Measurements from ENCODE around the gene SPON1.

The SPON1 gene

GRCh38 chr11:14258221-14258935 is 295.9 kb downstream of the SPON1 start:
- DNase-seq (ENCODE audit: extremely low spot score), result no peak
- CTCF ChIA-PET, result interaction anchor here (1.0 kb wide), 1 partner anchor 9 kb away, joined by 3 read pairs; no protein-coding TSS in a partner anchor
- POLR2A ChIA-PET, result no interaction called here
- no peak for TF ChIP-seq SP1 (IDR thresholded peaks at IDR 0.05)
- no peak for TF ChIP-seq NFRKB (IDR thresholded peaks at IDR 0.05)

GRCh38 chr11:14259186-14259784 is 296.8 kb downstream of the SPON1 start:
- TF ChIP-seq HDGF (IDR thresholded peaks at IDR 0.05; ENCODE audit: borderline replicate concordance) (no peak), BHLHE40 (IDR thresholded peaks at IDR 0.05; ENCODE audit: borderline replicate concordance) (no peak), PKNOX1 (IDR thresholded peaks at IDR 0.05) (no peak), SP1 (IDR thresholded peaks at IDR 0.05) (no peak), CTBP1 (IDR thresholded peaks at IDR 0.05; ENCODE audit: borderline replicate concordance) (no peak), ZNF384 (IDR thresholded peaks at IDR 0.05) (no peak), FOXK2 (IDR thresholded peaks at IDR 0.05) (no peak), L3MBTL2 (conservative IDR thresholded peaks at IDR 0.05) (no peak), NFRKB (IDR thresholded peaks at IDR 0.05) (no peak), ELF4 (IDR thresholded peaks at IDR 0.05) (no peak), TARDBP (IDR thresholded peaks at IDR 0.05) (no peak), ARNT (IDR thresholded peaks at IDR 0.05) (no peak), FOXM1 (IDR thresholded peaks at IDR 0.05; ENCODE audit: borderline replicate concordance) (no peak), SUZ12 (IDR thresholded peaks at IDR 0.05) (no peak)
- DNase-seq (ENCODE audit: extremely low spot score), result no peak
- ChIA-PET CTCF (interaction anchor here (1.0 kb wide), 1 partner anchor 9 kb away, joined by 3 read pairs; no protein-coding TSS in a partner anchor), POLR2A (no interaction called here)

DNA sequence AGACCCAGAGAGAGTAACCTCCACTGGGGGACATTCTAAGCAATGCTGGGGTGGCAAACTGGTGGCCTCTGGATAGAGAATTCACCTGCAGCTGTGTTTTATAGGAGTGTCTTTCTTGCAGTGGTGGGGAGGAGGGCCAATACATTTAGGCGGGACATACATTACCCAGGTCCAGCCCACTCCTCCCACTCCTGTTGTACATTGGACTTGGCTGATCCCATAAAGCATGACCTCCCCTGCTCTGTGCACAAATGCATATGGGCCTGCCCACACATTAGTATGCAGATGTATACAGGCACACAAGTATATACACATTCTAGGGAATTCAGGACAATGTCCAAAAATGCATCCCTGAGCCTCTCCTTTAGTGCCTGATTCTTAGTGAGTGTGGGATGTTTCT is 297.4 kb downstream of the SPON1 start:
- POLR2A ChIA-PET, result no interaction called here

DNA sequence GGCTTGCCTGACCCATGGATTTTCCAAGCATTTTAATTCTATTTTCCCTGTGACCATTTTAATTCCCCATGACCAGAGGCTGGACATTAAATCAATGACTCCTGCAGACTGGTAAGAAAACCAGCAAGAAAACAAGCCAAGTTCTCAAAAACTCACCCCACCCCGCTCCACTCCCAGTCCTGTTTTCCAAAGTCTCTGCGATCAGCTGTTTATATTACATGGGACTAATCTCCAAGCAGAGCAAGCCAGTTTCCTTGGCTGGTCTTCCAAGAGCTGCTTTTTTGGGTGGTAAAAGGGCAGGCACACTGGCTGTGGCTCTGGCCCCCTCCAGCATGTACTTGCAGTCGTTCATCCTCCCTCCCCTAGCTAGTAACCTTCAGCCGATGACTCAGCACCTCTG is 298.5 kb downstream of the SPON1 start:
- no peak for TF ChIP-seq SP1 (IDR thresholded peaks at IDR 0.05)
- no peak for TF ChIP-seq ARNT (IDR thresholded peaks at IDR 0.05)
- no peak for TF ChIP-seq BHLHE40 (IDR thresholded peaks at IDR 0.05; ENCODE audit: borderline replicate concordance)
- TF ChIP-seq FOXA1 (IDR thresholded peaks at IDR 0.05), result no peak
- TF ChIP-seq CTBP1 (IDR thresholded peaks at IDR 0.05; ENCODE audit: borderline replicate concordance), result no peak
- TF ChIP-seq PKNOX1 (IDR thresholded peaks at IDR 0.05), result no peak
- TF ChIP-seq SUZ12 (IDR thresholded peaks at IDR 0.05), result no peak
- no peak for TF ChIP-seq FOXM1 (IDR thresholded peaks at IDR 0.05; ENCODE audit: borderline replicate concordance)
- no peak for TF ChIP-seq HDGF (IDR thresholded peaks at IDR 0.05; ENCODE audit: borderline replicate concordance)
- no peak for TF ChIP-seq LEF1 (IDR thresholded peaks at IDR 0.05; ENCODE audit: borderline replicate concordance)
- TF ChIP-seq TARDBP (IDR thresholded peaks at IDR 0.05), result no peak
- DNase-seq (ENCODE audit: extremely low spot score), result no peak
- CTCF ChIA-PET, result no interaction called here
- POLR2A ChIA-PET, result no interaction called here

More for the DNA sequence above, 297.4 kb downstream of the SPON1 start:
- no peak for DNase-seq (ENCODE audit: extremely low spot score)
- TF ChIP-seq LEF1 (IDR thresholded peaks at IDR 0.05; ENCODE audit: borderline replicate concordance), result no peak
- TF ChIP-seq TARDBP (IDR thresholded peaks at IDR 0.05), result no peak
- TF ChIP-seq SUZ12 (IDR thresholded peaks at IDR 0.05), result no peak
- CTCF ChIA-PET, result no interaction called here

DNA sequence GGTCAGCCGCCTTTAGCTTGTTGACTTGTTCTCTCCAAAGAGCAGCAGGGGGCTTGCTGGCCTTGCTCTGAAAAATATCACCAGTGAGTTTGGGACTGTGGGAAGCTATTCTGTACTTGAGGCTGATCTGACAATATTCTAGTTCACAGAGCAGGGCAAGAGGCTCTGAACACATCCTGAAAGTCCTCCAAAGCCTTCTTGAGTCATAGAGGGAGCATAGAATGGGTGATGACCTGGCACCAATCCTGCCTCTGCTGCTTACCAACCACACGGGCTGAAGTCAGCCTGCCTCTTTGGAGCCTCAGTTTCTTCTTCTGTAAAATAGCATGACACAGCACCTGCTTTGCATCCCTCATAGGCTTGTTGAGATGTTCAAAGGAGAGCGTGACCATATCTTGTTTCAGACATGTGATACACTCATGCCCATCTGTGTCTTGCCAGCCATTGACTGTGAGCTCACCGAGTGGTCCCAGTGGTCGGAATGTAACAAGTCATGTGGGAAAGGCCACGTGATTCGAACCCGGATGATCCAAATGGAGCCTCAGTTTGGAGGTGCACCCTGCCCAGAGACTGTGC is 299.8 kb downstream of the SPON1 start:
- CTCF ChIA-PET, result no interaction called here
- DNase-seq (ENCODE audit: extremely low spot score), result no peak
- TF ChIP-seq FOXM1 (IDR thresholded peaks at IDR 0.05; ENCODE audit: borderline replicate concordance), result no peak
- no peak for TF ChIP-seq PKNOX1 (IDR thresholded peaks at IDR 0.05)
- no peak for TF ChIP-seq ARNT (IDR thresholded peaks at IDR 0.05)
- no peak for TF ChIP-seq L3MBTL2 (conservative IDR thresholded peaks at IDR 0.05)
- TF ChIP-seq SUZ12 (IDR thresholded peaks at IDR 0.05), result no peak
- POLR2A ChIA-PET, result no interaction called here

GRCh38 chr11:14264966-14265365 is 302.4 kb downstream of the SPON1 start:
- TF ChIP-seq SP1 (IDR thresholded peaks at IDR 0.05) (no peak), ZNF384 (IDR thresholded peaks at IDR 0.05) (no peak), NFRKB (IDR thresholded peaks at IDR 0.05) (no peak), LEF1 (IDR thresholded peaks at IDR 0.05; ENCODE audit: borderline replicate concordance) (no peak), BHLHE40 (IDR thresholded peaks at IDR 0.05; ENCODE audit: borderline replicate concordance) (no peak), SUZ12 (IDR thresholded peaks at IDR 0.05) (no peak), FOXA1 (IDR thresholded peaks at IDR 0.05) (no peak), ELF4 (IDR thresholded peaks at IDR 0.05) (no peak), TARDBP (IDR thresholded peaks at IDR 0.05) (no peak), CTBP1 (IDR thresholded peaks at IDR 0.05; ENCODE audit: borderline replicate concordance) (no peak), FOXK2 (IDR thresholded peaks at IDR 0.05) (no peak)
- DNase-seq (ENCODE audit: extremely low spot score), result no peak
- ChIA-PET POLR2A (no interaction called here), CTCF (no interaction called here)
